Neural progenitor cell (in vitro differentiated cells): ENCODE measurements around the gene TRIM15.

Source experiments
- EZH2 ChIP-seq: fragments of 200-600 bp; sonication (generic); IDR thresholded peaks from 2 replicates; pipeline ENCODE4 v1.6.1; 2017; ENCODE audit warnings: antibody characterized with exemption, mild to moderate bottlenecking, moderate library complexity
- EZH2phosphoT487 ChIP-seq: fragments of 200-600 bp; sonication (generic); IDR thresholded peaks from 2 replicates; pipeline ENCODE4 v1.6.1; 2017; ENCODE audit warnings: antibody characterized with exemption
- TF ChIP-seq, protein P1 (sequence below): fragments of 200-600 bp; sonication (generic); IDR thresholded peaks from 2 replicates; pipeline ENCODE4 v1.5.1; 2017; ENCODE audit warnings: antibody characterized with exemption, mild to moderate bottlenecking

DNA sequence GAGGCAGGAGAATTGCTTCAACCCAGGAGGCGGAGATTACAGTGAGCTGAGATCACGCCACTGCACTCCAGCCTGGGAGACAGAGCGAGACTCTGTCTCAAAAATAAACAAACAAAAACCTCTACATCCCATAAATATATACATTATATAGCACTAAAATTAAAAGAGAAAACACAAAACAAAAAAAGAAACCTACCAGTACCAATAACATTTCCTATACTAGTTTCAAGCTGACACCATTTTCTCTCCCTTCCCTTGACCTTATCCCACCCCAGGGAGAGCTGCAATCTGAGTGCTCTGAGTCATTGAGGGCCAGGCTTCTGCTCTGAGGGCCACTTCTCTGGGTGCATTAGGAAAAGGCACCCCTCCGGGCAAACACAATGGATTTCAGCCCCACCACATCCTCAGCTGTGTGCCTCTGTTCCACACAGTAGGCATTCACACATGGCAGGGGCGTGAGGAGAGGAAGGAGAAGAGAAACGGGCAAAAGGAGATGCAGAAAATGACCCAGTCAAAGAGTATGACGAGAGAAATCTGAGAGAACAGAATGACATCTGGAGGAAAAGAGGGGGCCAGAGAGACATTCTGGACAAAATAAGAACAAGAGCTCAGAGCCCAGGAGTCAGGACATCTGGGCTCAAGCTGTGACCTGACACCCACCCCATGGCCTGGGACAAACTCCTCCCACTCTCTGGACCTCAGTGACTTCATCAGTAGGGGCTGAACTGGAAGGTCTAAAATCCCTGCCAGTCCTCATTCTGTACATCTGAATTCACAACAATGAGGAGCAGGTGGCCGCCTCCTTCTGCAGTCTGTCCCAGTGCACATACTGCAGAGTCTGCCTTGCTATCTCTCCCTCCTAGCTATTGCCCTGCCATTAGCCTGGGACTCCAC is 31.7 kb downstream of the TRIM15 start:
- TF ChIP-seq, protein P1, sequence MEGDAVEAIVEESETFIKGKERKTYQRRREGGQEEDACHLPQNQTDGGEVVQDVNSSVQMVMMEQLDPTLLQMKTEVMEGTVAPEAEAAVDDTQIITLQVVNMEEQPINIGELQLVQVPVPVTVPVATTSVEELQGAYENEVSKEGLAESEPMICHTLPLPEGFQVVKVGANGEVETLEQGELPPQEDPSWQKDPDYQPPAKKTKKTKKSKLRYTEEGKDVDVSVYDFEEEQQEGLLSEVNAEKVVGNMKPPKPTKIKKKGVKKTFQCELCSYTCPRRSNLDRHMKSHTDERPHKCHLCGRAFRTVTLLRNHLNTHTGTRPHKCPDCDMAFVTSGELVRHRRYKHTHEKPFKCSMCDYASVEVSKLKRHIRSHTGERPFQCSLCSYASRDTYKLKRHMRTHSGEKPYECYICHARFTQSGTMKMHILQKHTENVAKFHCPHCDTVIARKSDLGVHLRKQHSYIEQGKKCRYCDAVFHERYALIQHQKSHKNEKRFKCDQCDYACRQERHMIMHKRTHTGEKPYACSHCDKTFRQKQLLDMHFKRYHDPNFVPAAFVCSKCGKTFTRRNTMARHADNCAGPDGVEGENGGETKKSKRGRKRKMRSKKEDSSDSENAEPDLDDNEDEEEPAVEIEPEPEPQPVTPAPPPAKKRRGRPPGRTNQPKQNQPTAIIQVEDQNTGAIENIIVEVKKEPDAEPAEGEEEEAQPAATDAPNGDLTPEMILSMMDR, result no peak
- TF ChIP-seq EZH2phosphoT487 (no peak), EZH2 (no peak)
